IPS-20b (cell line): Measurements from ENCODE around the gene CTBP2.

ENCODE experiments used
- H3K27ac ChIP-seq: one replicate; pipeline ENCODE4 v1.5.1; 2013; ENCODE audit warnings: low read length
- H3K27me3 ChIP-seq: 2 replicates; pipeline ENCODE4 v1.6.1; 2013; ENCODE audit warnings: mild to moderate bottlenecking, low read length, inconsistent platforms; ENCODE audit not compliant: insufficient read depth
- H3K36me3 ChIP-seq: 2 replicates; pipeline ENCODE4 v1.6.1; 2013; ENCODE audit warnings: low read depth, mild to moderate bottlenecking, inconsistent platforms, low read length, moderate library complexity; ENCODE audit not compliant: insufficient read depth
- H3K4me1 ChIP-seq: 2 replicates; pipeline ENCODE4 v1.6.1; 2013; ENCODE audit warnings: mild to moderate bottlenecking, control low read depth, inconsistent platforms, low read length, moderate library complexity; ENCODE audit not compliant: insufficient read depth
- H3K4me3 ChIP-seq: 2 replicates; pipeline ENCODE4 v1.5.1; 2013; ENCODE audit warnings: mild to moderate bottlenecking, low read length, inconsistent platforms
- H3K9ac ChIP-seq: 2 replicates; pipeline ENCODE4 v1.6.1; 2013; ENCODE audit warnings: low read depth, mild to moderate bottlenecking, inconsistent platforms, low read length, moderate library complexity
- H3K9me3 ChIP-seq: 2 replicates; pipeline ENCODE4 v1.6.1; 2013; ENCODE audit warnings: mild to moderate bottlenecking, low read depth, low read length, inconsistent platforms; ENCODE audit not compliant: insufficient read depth

The CTBP2 gene

GRCh38 chr10:125073996-125074395 lies 86.4 kb downstream of the CTBP2 start:
- no peak overlapping the region for H3K4me3 ChIP-seq
- peaks cover 60% of the 10 kb centered on the region for H3K36me3 ChIP-seq
- no peaks in the 10 kb centered on the region for H3K4me1 ChIP-seq

GRCh38 chr10:125072794-125073193 lies 87.6 kb downstream of the CTBP2 start:
- Histone ChIP-seq H3K36me3 (peaks cover 63% of the 10 kb centered on the region), H3K4me1 (no peaks in the 10 kb centered on the region), H3K4me3 (no peak overlapping the region), H3K27me3 (no peaks in the 10 kb centered on the region), H3K27ac (no peak overlapping the region), H3K9me3 (no peaks in the 10 kb centered on the region), H3K9ac (no peak overlapping the region)

More at GRCh38 chr10:125073996-125074395, 86.4 kb downstream of the CTBP2 start:
- Histone ChIP-seq H3K9me3 (no peaks in the 10 kb centered on the region), H3K9ac (no peak overlapping the region), H3K27me3 (no peaks in the 10 kb centered on the region), H3K27ac (no peak overlapping the region)

GRCh38 chr10:125071008-125071407 lies 89.4 kb downstream of the CTBP2 start:
- no peak overlapping the region for H3K4me3 ChIP-seq

GRCh38 chr10:125068406-125068805 lies 92.0 kb downstream of the CTBP2 start:
- no peak overlapping the region for H3K9ac ChIP-seq
- H3K4me3 ChIP-seq = no peak overlapping the region
- H3K27me3 ChIP-seq = no peaks in the 10 kb centered on the region
- H3K4me1 ChIP-seq = peaks cover 24% of the 10 kb centered on the region
- H3K9me3 ChIP-seq = no peaks in the 10 kb centered on the region
- H3K27ac ChIP-seq = no peak overlapping the region
- H3K36me3 ChIP-seq = peaks cover 68% of the 10 kb centered on the region

More at GRCh38 chr10:125071008-125071407, 89.4 kb downstream of the CTBP2 start:
- Histone ChIP-seq H3K27me3 (no peaks in the 10 kb centered on the region), H3K36me3 (peaks cover 63% of the 10 kb centered on the region), H3K9ac (no peak overlapping the region), H3K4me1 (peaks cover 3% of the 10 kb centered on the region; the same call in 1 of the 2 replicates), H3K9me3 (no peaks in the 10 kb centered on the region), H3K27ac (no peak overlapping the region)

- no peaks in the 10 kb centered on the region for H3K9me3 ChIP-seq
- no peak overlapping the region for H3K27ac ChIP-seq
- peaks cover 26% of the 10 kb centered on the region for H3K4me1 ChIP-seq
- no peak overlapping the region for H3K9ac ChIP-seq
- H3K36me3 ChIP-seq = peaks cover 68% of the 10 kb centered on the region
- H3K4me3 ChIP-seq = no peak overlapping the region
- no peaks in the 10 kb centered on the region for H3K27me3 ChIP-seq
Measured at GRCh38 chr10:125067764-125068163, 92.6 kb downstream of the CTBP2 start.

GRCh38 chr10:125066764-125067450 lies 93.5 kb downstream of the CTBP2 start:
- H3K27me3 ChIP-seq = no peaks in the 10 kb centered on the region
- no peak overlapping the region for H3K9ac ChIP-seq
- H3K27ac ChIP-seq = no peak overlapping the region
- H3K36me3 ChIP-seq = peaks cover 60% of the 10 kb centered on the region; the same call in 1 of the 2 replicates
- H3K4me3 ChIP-seq = no peak overlapping the region
- H3K4me1 ChIP-seq = peaks cover 26% of the 10 kb centered on the region
- no peaks in the 10 kb centered on the region for H3K9me3 ChIP-seq

- H3K9me3 ChIP-seq = no peaks in the 10 kb centered on the region
- no peak overlapping the region for H3K4me3 ChIP-seq
- 0 out of 2 replicates have a peak overlapping the region, but pooled peaks have one; percentile 54 for H3K9ac ChIP-seq
- H3K27me3 ChIP-seq = no peaks in the 10 kb centered on the region
- H3K4me1 ChIP-seq = peaks cover 29% of the 10 kb centered on the region
- peak overlapping the region; percentile 55 for H3K27ac ChIP-seq
- H3K36me3 ChIP-seq = peaks cover 63% of the 10 kb centered on the region; the same call in 1 of the 2 replicates
Measured at GRCh38 chr10:125064681-125065492, 95.5 kb downstream of the CTBP2 start.

GRCh38 chr10:125063256-125063925 lies 97.0 kb downstream of the CTBP2 start:
- H3K36me3 ChIP-seq = peaks cover 75% of the 10 kb centered on the region
- H3K27me3 ChIP-seq = no peaks in the 10 kb centered on the region
- no peak overlapping the region for H3K9ac ChIP-seq
- H3K9me3 ChIP-seq = no peaks in the 10 kb centered on the region
- no peak overlapping the region for H3K4me3 ChIP-seq
- H3K4me1 ChIP-seq = peaks cover 29% of the 10 kb centered on the region
- no peak overlapping the region for H3K27ac ChIP-seq

- Histone ChIP-seq H3K9me3 (no peaks in the 10 kb centered on the region), H3K27ac (no peak overlapping the region), H3K27me3 (no peaks in the 10 kb centered on the region), H3K9ac (no peak overlapping the region), H3K36me3 (peaks cover 75% of the 10 kb centered on the region), H3K4me3 (no peak overlapping the region), H3K4me1 (peaks cover 29% of the 10 kb centered on the region)
Measured at GRCh38 chr10:125062914-125063230, 97.5 kb downstream of the CTBP2 start.

GRCh38 chr10:125062227-125062913 lies 98.0 kb downstream of the CTBP2 start:
- H3K9ac ChIP-seq = no peak overlapping the region
- no peaks in the 10 kb centered on the region for H3K27me3 ChIP-seq
- H3K27ac ChIP-seq = no peak overlapping the region

GRCh38 chr10:125061557-125062226 lies 98.7 kb downstream of the CTBP2 start:
- Histone ChIP-seq H3K27me3 (no peaks in the 10 kb centered on the region), H3K27ac (no peak overlapping the region), H3K4me1 (peaks cover 38% of the 10 kb centered on the region)

More at GRCh38 chr10:125062227-125062913, 98.0 kb downstream of the CTBP2 start:
- Histone ChIP-seq H3K36me3 (peaks cover 76% of the 10 kb centered on the region), H3K4me3 (no peak overlapping the region), H3K4me1 (peaks cover 33% of the 10 kb centered on the region), H3K9me3 (no peaks in the 10 kb centered on the region)

More at GRCh38 chr10:125061557-125062226, 98.7 kb downstream of the CTBP2 start:
- Histone ChIP-seq H3K9ac (no peak overlapping the region), H3K36me3 (peaks cover 76% of the 10 kb centered on the region), H3K4me3 (no peak overlapping the region), H3K9me3 (no peaks in the 10 kb centered on the region)
